GM21619 (cell line): ENCODE results near the gene TAP1.

Experiments used
- ATAC-seq: cut with Tn5 transposase; IDR thresholded peaks from one replicate; pipeline ENCODE4 v1.9.1; 2021; ENCODE audit not compliant: unreplicated experiment

The TAP1 gene

GRCh38 chr6:32865724-32866443, 12.4 kb upstream of the TAP1 start:
- no peak for ATAC-seq

DNA sequence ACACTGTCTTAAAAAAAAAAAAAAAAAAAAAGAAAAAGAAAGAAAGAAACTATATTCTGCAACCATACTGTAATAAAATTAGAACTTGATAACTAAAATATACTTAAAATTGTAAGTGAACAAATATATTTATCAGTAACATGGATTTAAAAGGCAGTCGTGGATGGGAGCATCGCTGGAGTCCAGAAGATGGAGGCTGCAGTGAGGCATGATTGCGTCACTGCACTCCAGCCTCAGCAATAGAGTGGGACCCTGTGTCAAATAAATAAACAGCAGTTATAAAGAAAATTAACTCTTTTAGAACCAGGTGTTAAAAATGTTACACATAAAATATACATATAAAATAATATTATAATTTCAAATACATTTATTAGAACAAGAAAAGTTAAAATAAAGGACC, 9.2 kb upstream of the TAP1 start:
- ATAC-seq: no peak

DNA sequence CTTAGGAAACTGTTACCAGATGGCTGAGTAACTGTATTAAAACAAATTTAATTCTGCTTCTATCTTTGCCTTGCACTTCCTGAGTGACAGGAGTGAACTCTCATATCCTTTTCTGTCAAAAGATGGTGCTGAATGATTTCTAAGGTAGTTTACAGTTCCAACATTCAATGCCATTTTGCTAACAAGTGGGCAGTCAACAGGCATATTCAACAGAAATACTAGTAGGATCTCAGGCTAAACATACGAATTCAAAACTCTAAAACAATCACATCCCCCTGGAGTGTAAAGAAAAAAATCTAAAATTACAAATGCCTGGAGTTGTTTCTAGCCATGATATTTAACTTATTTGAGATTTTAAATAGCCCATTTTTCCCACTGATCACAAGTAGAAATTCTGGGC, 7.2 kb upstream of the TAP1 start:
- ATAC-seq: no peak

- ATAC-seq: no peak
Measured at GRCh38 chr6:32858194-32858593, 4.7 kb upstream of the TAP1 start.

DNA sequence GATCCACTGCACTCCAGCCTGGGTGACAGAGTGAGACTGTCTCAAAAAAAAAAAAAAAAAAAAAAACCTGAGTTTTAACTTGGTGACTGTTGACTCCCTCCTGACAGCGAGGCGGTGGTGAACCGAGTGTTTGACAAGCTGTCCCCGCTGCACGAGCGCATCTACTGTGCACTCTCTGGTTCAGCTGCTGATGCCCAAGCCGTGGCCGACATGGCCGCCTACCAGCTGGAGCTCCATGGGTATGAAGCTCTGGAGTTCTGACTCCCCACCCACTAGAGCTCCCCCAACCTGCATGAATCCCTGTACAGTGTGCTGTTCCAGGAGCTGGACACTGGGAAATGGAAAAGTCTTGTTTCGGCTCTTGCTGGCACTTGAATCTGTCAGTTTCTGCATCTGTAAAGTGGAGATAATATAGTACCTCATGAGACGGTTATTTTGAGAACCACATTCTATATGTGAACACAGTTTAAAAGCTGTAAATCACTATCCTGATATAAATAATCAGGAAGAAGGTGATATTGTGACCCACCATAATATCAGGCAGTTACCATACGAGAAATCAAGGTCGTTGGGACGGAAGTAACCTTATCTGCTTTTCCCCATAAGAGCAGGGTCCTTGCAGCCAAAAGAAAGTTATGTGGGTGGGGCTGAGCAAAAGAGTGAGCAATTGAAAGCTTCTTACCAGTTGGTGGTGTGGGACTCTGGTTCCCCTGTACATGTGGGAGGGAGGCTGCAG, 3.8 kb upstream of the TAP1 start:
- ATAC-seq: no peak

- ATAC-seq: no peak
Measured at GRCh38 chr6:32855467-32856174, 2.1 kb upstream of the TAP1 start.

DNA sequence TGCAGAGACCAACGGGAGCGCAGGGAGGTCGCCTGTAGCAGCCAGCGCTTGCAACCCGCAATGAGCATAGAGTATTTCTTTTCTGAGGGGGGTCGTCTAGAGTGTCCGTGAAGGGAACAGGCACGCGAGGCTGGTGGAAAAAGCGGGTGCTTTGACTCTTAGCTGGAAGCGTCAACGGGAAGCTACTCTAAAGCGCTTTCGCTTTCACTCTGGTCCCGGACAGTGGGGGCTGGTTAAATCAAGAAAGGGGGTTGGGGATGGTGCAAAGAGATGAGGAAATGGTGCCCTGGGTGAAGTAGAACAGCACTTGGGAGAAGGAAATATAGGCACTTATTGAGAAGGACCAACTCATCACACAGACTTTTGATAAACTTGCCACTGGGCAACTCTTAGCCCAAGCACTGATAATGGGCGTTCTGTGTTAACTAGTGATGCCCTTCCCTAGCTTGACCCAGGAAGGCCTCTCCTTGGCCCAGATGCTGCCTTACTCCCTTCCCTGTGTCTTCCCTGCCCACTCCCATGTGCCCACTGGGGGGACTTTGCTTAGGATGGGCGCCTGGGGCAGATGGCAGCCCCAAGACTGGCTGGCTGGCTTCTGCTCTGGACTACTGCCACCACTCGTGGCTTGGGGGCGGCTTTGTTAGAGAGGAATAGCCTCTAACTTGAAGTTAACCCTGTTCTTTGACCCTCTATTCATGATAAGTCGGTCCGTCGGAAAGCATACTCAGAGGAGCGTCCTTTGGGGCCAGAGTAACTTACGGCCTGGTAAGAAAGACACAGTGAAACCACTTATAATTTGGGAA, 1.1 kb upstream of the TAP1 start:
- ATAC-seq: peak; percentile 9

DNA sequence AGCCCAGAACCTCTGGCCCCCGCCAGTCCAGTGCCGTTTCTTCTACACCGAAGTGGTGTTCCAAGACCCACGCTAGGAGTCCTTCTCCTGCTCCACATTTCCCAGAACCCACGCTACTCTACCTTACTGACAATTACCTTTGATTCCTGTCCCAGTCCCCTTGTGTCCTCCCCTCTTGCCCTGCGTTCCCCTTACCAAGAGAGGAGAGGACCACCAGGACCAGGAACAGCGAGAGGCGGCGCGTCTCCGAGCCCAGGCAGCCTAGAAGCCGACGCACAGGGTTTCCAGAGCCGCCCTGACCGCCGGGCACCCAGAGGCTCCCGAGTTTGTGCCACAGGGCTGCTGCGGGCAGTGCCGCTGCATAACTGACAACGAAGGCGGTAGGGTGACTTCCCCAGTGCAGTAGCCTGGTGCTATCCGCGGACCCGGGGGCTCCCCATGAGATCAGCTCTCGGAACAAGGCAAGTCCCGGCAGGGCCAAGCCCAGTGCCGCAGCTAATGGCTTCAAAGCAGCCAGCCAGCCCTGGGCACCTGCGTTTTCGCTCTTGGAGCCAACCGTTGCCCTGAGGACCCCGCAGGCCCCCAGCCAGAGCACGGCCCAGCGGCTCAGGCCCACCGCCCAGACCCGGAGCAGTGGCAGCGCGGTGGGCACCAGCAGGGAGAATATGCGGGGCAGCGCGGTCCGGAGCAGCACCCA, 512 bp downstream of the TAP1 start:
- ATAC-seq: peak; percentile 26

GRCh38 chr6:32852018-32852843, 1.3 kb downstream of the TAP1 start:
- ATAC-seq: no peak

DNA sequence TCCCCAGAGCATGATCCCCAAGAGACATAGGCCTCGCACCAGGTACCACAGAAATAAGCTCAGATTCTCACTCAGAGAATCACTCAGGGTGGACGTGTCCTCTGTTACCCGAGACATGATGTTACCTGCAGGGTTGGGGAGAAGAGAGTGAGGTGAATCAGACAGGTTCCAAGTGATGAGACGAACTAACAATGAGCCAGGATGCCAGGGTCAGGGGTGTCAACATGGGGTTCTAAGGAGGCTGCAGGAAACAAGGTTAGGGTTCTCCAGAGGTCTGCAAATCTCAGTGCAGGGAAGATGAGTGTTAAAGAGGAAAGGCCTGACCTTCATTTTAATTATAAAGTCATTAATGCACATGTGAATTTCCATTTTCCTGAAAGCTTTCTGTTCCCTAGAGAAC, 2.5 kb downstream of the TAP1 start:
- ATAC-seq: no peak

DNA sequence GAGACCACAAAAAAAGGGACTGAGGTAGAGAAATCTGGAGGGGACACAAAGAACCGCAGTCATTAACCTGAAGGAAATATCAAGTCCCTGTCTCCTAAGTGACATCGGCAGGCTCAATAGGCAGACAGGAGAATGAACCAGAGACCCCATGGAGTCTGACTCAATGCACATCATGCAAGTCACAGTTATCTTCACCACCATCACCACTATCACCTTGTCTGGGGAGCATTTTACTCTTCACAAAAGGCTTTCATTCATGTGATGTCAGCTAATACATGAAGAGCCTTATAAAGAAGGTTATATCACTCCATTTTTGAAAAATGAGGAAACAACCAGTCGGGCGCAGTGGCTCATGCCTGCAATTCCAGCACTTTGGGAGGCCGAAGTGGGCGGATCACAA, 4.4 kb downstream of the TAP1 start:
- ATAC-seq: no peak

GRCh38 chr6:32847795-32848194, 5.7 kb downstream of the TAP1 start:
- ATAC-seq: no peak

- no peak for ATAC-seq
Measured at GRCh38 chr6:32847004-32847403, 6.5 kb downstream of the TAP1 start.

DNA sequence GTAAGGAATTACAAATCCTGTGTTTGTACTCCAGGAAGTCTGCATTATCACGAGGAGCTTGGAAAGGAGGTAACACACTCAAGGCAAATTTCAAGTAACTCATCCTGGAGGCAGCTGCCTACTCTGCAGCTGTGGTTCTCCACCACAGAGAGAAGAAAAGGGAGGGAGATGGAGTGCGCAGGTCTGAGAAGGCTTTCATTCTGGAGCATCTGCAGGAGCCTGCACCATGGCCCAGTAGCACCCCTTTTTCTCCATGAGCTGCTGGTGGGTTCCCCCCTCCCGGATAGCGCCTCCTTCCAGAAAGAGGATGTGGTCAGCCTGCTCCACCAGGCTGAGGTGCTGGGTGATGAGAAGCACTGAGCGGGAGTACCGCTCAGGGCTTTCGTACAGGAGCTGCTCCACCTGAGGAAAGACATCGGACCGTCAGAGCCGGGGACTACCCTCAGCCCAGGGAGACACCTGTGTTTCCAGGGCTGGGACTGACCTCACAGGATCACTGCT, 8.1 kb downstream of the TAP1 start:
- ATAC-seq: no peak

DNA sequence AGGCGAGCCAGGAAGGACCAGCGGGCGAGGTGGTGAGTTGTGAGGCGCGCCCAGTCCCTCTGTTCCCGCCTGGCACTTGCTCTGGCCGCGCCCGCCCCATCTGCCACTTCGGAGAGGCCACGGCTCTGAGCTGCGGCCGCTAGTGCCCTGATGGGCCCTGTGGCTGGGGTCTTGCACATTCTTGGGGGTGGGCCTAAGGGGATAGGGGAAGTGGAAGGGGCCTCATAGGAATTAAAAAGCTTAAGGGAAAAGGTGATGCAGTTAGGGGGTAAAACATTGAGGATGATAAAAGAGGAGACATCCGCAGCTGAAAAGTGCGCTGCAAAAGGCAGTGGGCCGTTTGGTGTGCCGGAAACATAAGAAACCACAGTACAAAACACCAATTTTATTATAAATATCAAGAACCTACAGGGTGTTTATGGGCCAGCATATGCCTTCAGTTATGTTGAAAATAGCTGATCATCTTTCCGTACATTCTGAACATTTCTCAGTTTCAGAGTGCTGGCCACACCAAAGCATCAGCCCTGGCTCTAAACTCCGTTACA, 8.6 kb downstream of the TAP1 start:
- ATAC-seq: no peak

GRCh38 chr6:32843979-32844838, 9.3 kb downstream of the TAP1 start, which contains the start of gene PSMB8:
Gene PSMB8 (minus strand): TSS chr6:32844047. CDS start chr6:32843996, 51 bp downstream.
- peak; percentile 59 for ATAC-seq

GRCh38 chr6:32843331-32843978, 10.0 kb downstream of the TAP1 start:
- ATAC-seq: no peak

- no peak for ATAC-seq
Measured at GRCh38 chr6:32842690-32843089, 10.8 kb downstream of the TAP1 start.
